Parathyroid adenoma (tissue), 2 donors: ENCODE results near the gene NAPA.
A peak's percentile ranks its signal among the peaks of the same experiment; 100 is the strongest.

Experiments used
- H2AFZ ChIP-seq: fragments of 300-600 bp; sonication (generic); one replicate; pipeline ENCODE4 v1.7.0; 2017; ENCODE audit warnings: antibody characterized with exemption, mild to moderate bottlenecking
- H3K27ac ChIP-seq: fragments of 300-600 bp; sonication (generic); one replicate; pipeline ENCODE4 v1.7.0; 2017
- H3K27me3 ChIP-seq: fragments of 300-600 bp; sonication (generic); one replicate; pipeline ENCODE4 v1.7.0; 2017; ENCODE audit warnings: low read length; ENCODE audit not compliant: control insufficient read depth, insufficient read depth
- H3K36me3 ChIP-seq: fragments of 300-600 bp; sonication (generic); one replicate; pipeline ENCODE4 v1.7.0; 2017; ENCODE audit warnings: low read length; ENCODE audit not compliant: control insufficient read depth, insufficient read depth
- H3K4me1 ChIP-seq: fragments of 300-600 bp; sonication (generic); one replicate; pipeline ENCODE4 v1.7.0; 2017; ENCODE audit warnings: control low read depth
- H3K4me2 ChIP-seq: fragments of 300-600 bp; sonication (generic); one replicate; pipeline ENCODE4 v1.7.0; 2017; ENCODE audit warnings: low read length
- H3K4me3 ChIP-seq: fragments of 300-600 bp; sonication (generic); one replicate; pipeline ENCODE4 v1.7.0; 2017; ENCODE audit warnings: low read depth, low read length
- H3K79me2 ChIP-seq: fragments of 300-600 bp; sonication (generic); one replicate; pipeline ENCODE4 v1.7.0; 2017; ENCODE audit warnings: control low read depth
- H3K9ac ChIP-seq: fragments of 300-600 bp; sonication (generic); one replicate; pipeline ENCODE4 v1.7.0; 2017; ENCODE audit warnings: mild to moderate bottlenecking
- H3K9me3 ChIP-seq: fragments of 300-600 bp; sonication (generic); one replicate; pipeline ENCODE4 v1.7.0; 2017; ENCODE audit warnings: low read length; ENCODE audit not compliant: control insufficient read depth
- CTCF ChIP-seq: fragments of 300-600 bp; sonication (generic); IDR thresholded peaks from one replicate; pipeline ENCODE4 v1.7.0; 2017; ENCODE audit warnings: antibody characterized with exemption, mild to moderate bottlenecking
- donor health status: primary hyperparathyroidism.

Gene NAPA

GRCh38 chr19:47497821-47498520 lies 16.9 kb downstream of the NAPA start:
- no peak overlapping the region for H2AFZ ChIP-seq
- peaks cover 8% of the 10 kb centered on the region for H3K4me1 ChIP-seq
- H3K9ac ChIP-seq, result no peak overlapping the region
- peaks cover 26% of the 10 kb centered on the region for H3K79me2 ChIP-seq
- no peak overlapping the region for H3K4me3 ChIP-seq
- TF ChIP-seq CTCF, result no peak
- no peak overlapping the region for H3K27ac ChIP-seq
- H3K36me3 ChIP-seq, result no peaks in the 10 kb centered on the region
- no peaks in the 10 kb centered on the region for H3K27me3 ChIP-seq
- H3K9me3 ChIP-seq, result no peaks in the 10 kb centered on the region
- no peak overlapping the region for H3K4me2 ChIP-seq

- no peak overlapping the region for H3K9ac ChIP-seq
- no peak for TF ChIP-seq CTCF
- H3K9me3 ChIP-seq, result no peaks in the 10 kb centered on the region
- no peak overlapping the region for H3K4me3 ChIP-seq
- H3K27ac ChIP-seq, result no peak overlapping the region
- no peak overlapping the region for H2AFZ ChIP-seq
- peaks cover 19% of the 10 kb centered on the region for H3K79me2 ChIP-seq
- H3K36me3 ChIP-seq, result no peaks in the 10 kb centered on the region
- H3K4me1 ChIP-seq, result peaks cover 8% of the 10 kb centered on the region
- H3K4me2 ChIP-seq, result no peak overlapping the region
- no peaks in the 10 kb centered on the region for H3K27me3 ChIP-seq
These were observed 17.7 kb downstream of the NAPA start for GRCh38 chr19:47497050-47497766.

GRCh38 chr19:47495478-47496372 lies 19.1 kb downstream of the NAPA start:
- H3K27ac ChIP-seq, result no peak overlapping the region
- H3K4me2 ChIP-seq, result no peak overlapping the region
- TF ChIP-seq CTCF, result no peak
- H3K9ac ChIP-seq, result no peak overlapping the region
- H3K27me3 ChIP-seq, result no peaks in the 10 kb centered on the region
- H3K9me3 ChIP-seq, result no peaks in the 10 kb centered on the region
- no peak overlapping the region for H2AFZ ChIP-seq
- no peak overlapping the region for H3K4me3 ChIP-seq
- H3K79me2 ChIP-seq, result peaks cover 11% of the 10 kb centered on the region
- peaks cover 11% of the 10 kb centered on the region for H3K4me1 ChIP-seq
- H3K36me3 ChIP-seq, result no peaks in the 10 kb centered on the region

GRCh38 chr19:47494729-47495128 lies 20.1 kb downstream of the NAPA start:
- no peaks in the 10 kb centered on the region for H3K27me3 ChIP-seq
- no peak overlapping the region for H3K4me3 ChIP-seq
- H3K27ac ChIP-seq, result peak overlapping the region; percentile 33
- TF ChIP-seq CTCF, result no peak
- H3K4me2 ChIP-seq, result no peak overlapping the region
- no peak overlapping the region for H2AFZ ChIP-seq
- H3K36me3 ChIP-seq, result no peaks in the 10 kb centered on the region
- no peak overlapping the region for H3K9ac ChIP-seq
- no peaks in the 10 kb centered on the region for H3K9me3 ChIP-seq
- peaks cover 9% of the 10 kb centered on the region for H3K79me2 ChIP-seq
- peaks cover 14% of the 10 kb centered on the region for H3K4me1 ChIP-seq
